Right lobe of liver (tissue), 4 donors: ENCODE measurements around the gene RNU5B-1.

Experiments
- POLR2A ChIP-seq: fragments of 450-650 bp; IDR thresholded peaks from one replicate; pipeline ENCODE4 v1.6.1; 2017; ENCODE audit warnings: antibody characterized with exemption, mild to moderate bottlenecking
- TF ChIP-seq, protein P1 (sequence below), 4 donors: fragments of 200-600 bp in 3 of 4; fragments of 450-650 bp in 1 of 4; IDR thresholded peaks; one replicate each; pipeline versions ENCODE4 v1.5.1 to v1.8.0; 2016 to 2022; ENCODE audit warnings: antibody characterized with exemption in 4 of 4, mild to moderate bottlenecking in 2 of 4
- donor health status: DM: no; HTN: no; CAD: no.
- donor health status: DM: no; HTN: no; CAD: no.
- donor health status: DM: no; HTN: yes; CAD: no.

DNA sequence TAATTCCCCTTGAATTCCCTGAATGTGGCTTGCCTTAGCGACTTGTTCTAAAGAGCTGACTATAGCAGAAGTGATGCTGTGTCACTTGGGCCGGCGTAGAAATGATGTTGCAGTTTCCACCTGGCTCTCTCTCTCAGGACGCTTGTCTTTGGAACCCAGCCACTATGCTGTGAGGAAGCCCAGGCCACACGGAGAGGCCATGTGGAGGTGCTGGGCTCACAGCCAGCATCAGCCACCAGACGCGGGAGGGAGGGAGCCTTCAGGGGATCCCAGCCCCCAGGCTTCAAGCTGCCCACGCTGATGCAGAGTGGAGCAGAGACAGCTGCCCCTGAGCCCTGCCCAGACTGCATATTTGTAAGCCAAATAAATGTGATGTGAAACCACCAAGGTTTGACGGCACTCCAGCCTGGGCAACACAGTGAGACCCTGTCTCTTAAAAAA lies 18.6 kb downstream of the RNU5B-1 start:
- TF ChIP-seq, protein P1, sequence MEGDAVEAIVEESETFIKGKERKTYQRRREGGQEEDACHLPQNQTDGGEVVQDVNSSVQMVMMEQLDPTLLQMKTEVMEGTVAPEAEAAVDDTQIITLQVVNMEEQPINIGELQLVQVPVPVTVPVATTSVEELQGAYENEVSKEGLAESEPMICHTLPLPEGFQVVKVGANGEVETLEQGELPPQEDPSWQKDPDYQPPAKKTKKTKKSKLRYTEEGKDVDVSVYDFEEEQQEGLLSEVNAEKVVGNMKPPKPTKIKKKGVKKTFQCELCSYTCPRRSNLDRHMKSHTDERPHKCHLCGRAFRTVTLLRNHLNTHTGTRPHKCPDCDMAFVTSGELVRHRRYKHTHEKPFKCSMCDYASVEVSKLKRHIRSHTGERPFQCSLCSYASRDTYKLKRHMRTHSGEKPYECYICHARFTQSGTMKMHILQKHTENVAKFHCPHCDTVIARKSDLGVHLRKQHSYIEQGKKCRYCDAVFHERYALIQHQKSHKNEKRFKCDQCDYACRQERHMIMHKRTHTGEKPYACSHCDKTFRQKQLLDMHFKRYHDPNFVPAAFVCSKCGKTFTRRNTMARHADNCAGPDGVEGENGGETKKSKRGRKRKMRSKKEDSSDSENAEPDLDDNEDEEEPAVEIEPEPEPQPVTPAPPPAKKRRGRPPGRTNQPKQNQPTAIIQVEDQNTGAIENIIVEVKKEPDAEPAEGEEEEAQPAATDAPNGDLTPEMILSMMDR (IDR thresholded peaks at IDR 0.05) = no peak
- no peak for TF ChIP-seq POLR2A
